ENCODE results near the gene PRAC2.

GRCh38 chr17:48722915-48723422 lies at the start of gene PRAC2:
- TF ChIP-seq POLR2AphosphoS5 (IDR thresholded peaks at IDR 0.05) (no peak), CTCF (IDR thresholded peaks at IDR 0.05) (no peak), POLR2A (IDR thresholded peaks at IDR 0.05) (no peak), EP300 (IDR thresholded peaks at IDR 0.05) (no peak)

Data from suprapubic skin (tissue), 4 donors.